ENCODE results near the gene KIF17. TPM values are rescaled to one million over a fixed set of nuclear protein-coding genes. Genes with fewer than 3 reads are reported as not detected.
A peak's percentile ranks its signal among the peaks of the same experiment; 100 is the strongest.

Gene KIF17
- total and polyA plus RNA-seq, 12 donors, result 10.7 to 66.9 (median 37.5) TPM

- Histone ChIP-seq H3K4me1 (replicated peaks in 1 of 2) (peaks cover 4 to 35% of the 10 kb centered on the region in 2 donors), H3K4me3 (peak overlapping the region in 2 of 4 donors; percentile 88 to 99), H3K27me3 (no peaks in the 10 kb centered on the region), H3K9me3 (replicated peaks in 1 of 3) (no peaks in the 10 kb centered on the region), H3K27ac (peak overlapping the region in 4 of 5 donors; percentile 63 to 87 (median 78)), H3K36me3 (replicated peaks in 1 of 2) (peaks cover 0 to 12% of the 10 kb centered on the region in 2 donors)
- intact Hi-C loops (cut with DNase I), result no loop called here
- DNase-seq, result no peak
- WGBS, 4 donors, result 53 to 87% (median 56%) methylated on average over 4 to 7 of the region's 7 CpGs
- TF ChIP-seq POLR2A (IDR thresholded peaks at IDR 0.05) (no peak), CTCF (IDR thresholded peaks at IDR 0.05) (no peak)
Measured at GRCh38 chr1:20662110-20662475, 55.7 kb downstream of the KIF17 start.

GRCh38 chr1:20661207-20662109 lies 56.3 kb downstream of the KIF17 start, which contains the start of gene DDOST:
Gene DDOST, minus strand, starts transcription at chr1:20661369. Its CDS starts 19 bp downstream, at chr1:20661350.
- Histone ChIP-seq H3K27me3 (no peaks in the 10 kb centered on the region), H3K4me3 (peak within 1 kb of the TSS; percentile 48 to 99 (median 79)), H3K4me1 (replicated peaks in 1 of 2) (peaks cover 5 to 42% of the 10 kb centered on the region in 2 donors), H3K36me3 (replicated peaks in 1 of 2) (peaks cover 0 to 18% of the 10 kb centered on the region in 2 donors), H3K27ac (peak within 1 kb of the TSS in 4 of 5 donors; percentile 63 to 87 (median 78)), H3K9me3 (replicated peaks in 1 of 3) (no peaks in the 10 kb centered on the region)
- TF ChIP-seq POLR2A (IDR thresholded peaks at IDR 0.05) (peak; percentile 24 to 39), CTCF (IDR thresholded peaks at IDR 0.05) (peak in 4 of 6 experiments; percentile 24 to 39 (median 30))
- peak; percentile 92 to 98 (median 97) for DNase-seq
- WGBS, 4 donors, result 0 to 2% (median 1%) methylated on average over 13 to 58 of the region's 58 CpGs
- intact Hi-C loops (cut with DNase I), result no loop called here

- Histone ChIP-seq H3K4me3 (peak overlapping the region; percentile 48 to 99 (median 76)), H3K27ac (peak overlapping the region in 3 of 5 donors; percentile 8 to 73 (median 64)), H3K4me1 (replicated peaks in 1 of 2) (peaks cover 5 to 45% of the 10 kb centered on the region in 2 donors), H3K36me3 (replicated peaks in 1 of 2) (peaks cover 0 to 24% of the 10 kb centered on the region in 2 donors), H3K27me3 (no peaks in the 10 kb centered on the region), H3K9me3 (replicated peaks in 1 of 3) (no peaks in the 10 kb centered on the region)
- WGBS, 4 donors, result 0 to 1% (median 0%) methylated on average over 12 to 20 of the region's 20 CpGs
- DNase-seq, result no peak
- intact Hi-C loops (cut with DNase I), result no loop called here
- TF ChIP-seq CTCF (IDR thresholded peaks at IDR 0.05) (no peak), POLR2A (IDR thresholded peaks at IDR 0.05) (no peak)
Measured at GRCh38 chr1:20660847-20661206, 57.0 kb downstream of the KIF17 start.

- intact Hi-C loops (cut with DNase I), result no loop called here
- peaks cover 0 to 29% of the 10 kb centered on the region in 2 donors for H3K36me3 ChIP-seq (replicated peaks in 1 of 2)
- H3K27me3 ChIP-seq, result no peaks in the 10 kb centered on the region
- peaks cover 5 to 45% of the 10 kb centered on the region in 2 donors for H3K4me1 ChIP-seq (replicated peaks in 1 of 2)
- H3K4me3 ChIP-seq, result peak overlapping the region; percentile 48 to 99 (median 76)
- no peaks in the 10 kb centered on the region for H3K9me3 ChIP-seq (replicated peaks in 1 of 3)
- no peak for DNase-seq
- 3 to 14% (median 9%) methylated on average over 3 of the region's 3 CpGs for WGBS, 4 donors
- peak overlapping the region in 2 of 5 donors; percentile 64 to 73 for H3K27ac ChIP-seq
- TF ChIP-seq CTCF (IDR thresholded peaks at IDR 0.05) (no peak), POLR2A (IDR thresholded peaks at IDR 0.05) (no peak)
Measured at GRCh38 chr1:20660363-20660762, 57.4 kb downstream of the KIF17 start.
